SK-N-SH treated with all-trans-retinoic acid at 6 μM for 48 hours (cell line): Measurements from ENCODE around the gene ADD1.

Experiments
- ATAC-seq: fragments of 200-7000 bp; cut with Tn5 transposase; 3 replicates; pipeline ENCODE4 v1.9.1; 2020; ENCODE audit warnings: mild to moderate bottlenecking, moderate library complexity
- ARNTL ChIP-seq: fragments of 450-650 bp; formaldehyde crosslinking; IDR thresholded peaks from 2 replicates; pipeline ENCODE4 v1.5.0; 2020; ENCODE audit warnings: low read depth, mild to moderate bottlenecking, moderate library complexity, borderline replicate concordance
- BACH2 ChIP-seq: fragments of 250-450 bp; sonication (Bioruptor Pico); IDR thresholded peaks from 2 replicates; pipeline ENCODE4 v1.9.0; 2021; ENCODE audit warnings: mild to moderate bottlenecking, borderline replicate concordance
- CSDC2 ChIP-seq: fragments of 250-450 bp; sonication (Bioruptor Pico); IDR thresholded peaks from 2 replicates; pipeline ENCODE4 v1.5.0; 2020; ENCODE audit warnings: mild to moderate bottlenecking, moderate library complexity
- CSRNP3 ChIP-seq: fragments of 250-450 bp; sonication (Bioruptor Pico); IDR thresholded peaks from 2 replicates; pipeline ENCODE4 v1.5.1; 2021; ENCODE audit warnings: mild to moderate bottlenecking, moderate library complexity
- ESRRG ChIP-seq: fragments of 250-450 bp; sonication (Bioruptor Pico); IDR thresholded peaks from 2 replicates; pipeline ENCODE4 v1.6.1; 2021; ENCODE audit warnings: mild to moderate bottlenecking
- GLIS3 ChIP-seq: fragments of 250-450 bp; sonication (Bioruptor Pico); IDR thresholded peaks from 2 replicates; pipeline ENCODE4 v1.5.0; 2020; ENCODE audit warnings: mild to moderate bottlenecking, moderate library complexity
- ISL1 ChIP-seq: fragments of 250-450 bp; sonication (Bioruptor Pico); IDR thresholded peaks from 2 replicates; pipeline ENCODE4 v2.1.2; 2022; ENCODE audit warnings: mild to moderate bottlenecking, moderate library complexity
- OSR1 ChIP-seq: fragments of 250-450 bp; sonication (Bioruptor Pico); IDR thresholded peaks from 2 replicates; pipeline ENCODE4 v1.8.0; 2022; ENCODE audit warnings: moderate library complexity, mild to moderate bottlenecking, inconsistent platforms
- PATZ1 ChIP-seq: fragments of 250-450 bp; sonication (Bioruptor Pico); IDR thresholded peaks from 2 replicates; pipeline ENCODE4 v1.8.0; 2020; ENCODE audit warnings: mild to moderate bottlenecking, moderate library complexity, borderline replicate concordance
- PPARA ChIP-seq: fragments of 250-450 bp; sonication (Bioruptor Pico); IDR thresholded peaks from 2 replicates; pipeline ENCODE4 v1.5.0; 2020; ENCODE audit warnings: mild to moderate bottlenecking, borderline replicate concordance
- RARB ChIP-seq: fragments of 250-450 bp; sonication (Bioruptor Pico); IDR thresholded peaks from 2 replicates; pipeline ENCODE4 v1.8.0; 2021; ENCODE audit warnings: mild to moderate bottlenecking, moderate library complexity
- TCF4 ChIP-seq: fragments of 250-450 bp; sonication (Bioruptor Pico); IDR thresholded peaks from 2 replicates; pipeline ENCODE4 v1.8.0; 2021; ENCODE audit warnings: mild to moderate bottlenecking, moderate library complexity, borderline replicate concordance
- TSHZ2 ChIP-seq: fragments of 250-450 bp; sonication (Bioruptor Pico); IDR thresholded peaks from 2 replicates; pipeline ENCODE4 v1.5.0; 2020; ENCODE audit warnings: mild to moderate bottlenecking, moderate library complexity
- ZC3H10 ChIP-seq: fragments of 250-450 bp; sonication (Bioruptor Pico); IDR thresholded peaks from 2 replicates; pipeline ENCODE4 v1.5.1; 2021; ENCODE audit warnings: mild to moderate bottlenecking, moderate library complexity
- ZFP3 ChIP-seq: fragments of 250-450 bp; sonication (Bioruptor Pico); IDR thresholded peaks from 2 replicates; pipeline ENCODE4 v1.5.0; 2020; ENCODE audit warnings: mild to moderate bottlenecking, moderate library complexity
- ZFP30 ChIP-seq: fragments of 450-650 bp; formaldehyde crosslinking; IDR thresholded peaks from 2 replicates; pipeline ENCODE4 v1.5.0; 2022; ENCODE audit warnings: mild to moderate bottlenecking, moderate library complexity
- ZNF70 ChIP-seq: fragments of 450-650 bp; formaldehyde crosslinking; IDR thresholded peaks from 2 replicates; pipeline ENCODE4 v1.5.0; 2020; ENCODE audit warnings: mild to moderate bottlenecking, moderate library complexity
- ZNF8 ChIP-seq: fragments of 450-650 bp; formaldehyde crosslinking; IDR thresholded peaks from 2 replicates; pipeline ENCODE4 v1.5.0; 2020; ENCODE audit warnings: mild to moderate bottlenecking, moderate library complexity

ADD1 gene

GRCh38 chr4:2859514-2859913 is 15.9 kb downstream of the ADD1 start (continued):
- no peak for TF ChIP-seq TSHZ2 (CRISPR knock-in tag)
- TF ChIP-seq, all 23 proteins: peak for 0

GRCh38 chr4:2860391-2861348 is 17.0 kb downstream of the ADD1 start:
- ATAC-seq = peak; percentile 75

GRCh38 chr4:2861631-2862436 is 18.2 kb downstream of the ADD1 start:
- peak; percentile 33; the same call in 2 of the 3 replicates for ATAC-seq
- no peak for TF ChIP-seq CSDC2 (CRISPR knock-in tag)

More at GRCh38 chr4:2860391-2861348, 17.0 kb downstream of the ADD1 start:
- TF ChIP-seq ZC3H10 (CRISPR knock-in tag) (no peak), TSHZ2 (CRISPR knock-in tag) (no peak), ZNF70 (CRISPR knock-in tag) (no peak)

- peak; percentile 52 for ATAC-seq
- TF ChIP-seq ZFP30 (CRISPR knock-in tag) (no peak), TSHZ2 (CRISPR knock-in tag) (no peak)
These were observed 18.9 kb downstream of the ADD1 start for GRCh38 chr4:2862528-2862927.

GRCh38 chr4:2863649-2864048 is 20.0 kb downstream of the ADD1 start:
- no peak for ATAC-seq
- no peak for TF ChIP-seq TCF4
- TF ChIP-seq CSDC2 (CRISPR knock-in tag) = no peak
- no peak for TF ChIP-seq PPARA
- no peak for TF ChIP-seq ARNTL
- TF ChIP-seq ZFP3 = no peak
- no peak for TF ChIP-seq OSR1 (CRISPR knock-in tag)
- no peak for TF ChIP-seq PATZ1 (CRISPR knock-in tag)
- no peak for TF ChIP-seq CSRNP3 (CRISPR knock-in tag)
- no peak for TF ChIP-seq BACH2 (CRISPR knock-in tag)
- TF ChIP-seq RARB (CRISPR knock-in tag) = no peak
- TF ChIP-seq ZNF70 (CRISPR knock-in tag) = no peak
- no peak for TF ChIP-seq ZC3H10 (CRISPR knock-in tag)
- TF ChIP-seq ESRRG (CRISPR knock-in tag) = no peak
- TF ChIP-seq ISL1 (CRISPR knock-in tag) = no peak
- TF ChIP-seq ZFP30 (CRISPR knock-in tag) = no peak
- no peak for TF ChIP-seq GLIS3
- TF ChIP-seq ZNF8 = no peak
